H9 (cell line): ENCODE results near the gene TREML4. TPM values are rescaled to one million over a fixed set of nuclear protein-coding genes. Genes with fewer than 3 reads are reported as not detected.

Experiments used
- DNase-seq: peaks from one replicate; pipeline ENCODE4 v3.0.0-alpha.2; 2017
- H2AFZ ChIP-seq: one replicate; pipeline ENCODE4 v1.6.1; 2013; ENCODE audit warnings: mild to moderate bottlenecking, low read length, control low read depth, moderate library complexity
- H2AK5ac ChIP-seq: 2 replicates; pipeline ENCODE4 v1.6.1; 2013; ENCODE audit warnings: low read length, control low read depth, mixed read lengths; ENCODE audit not compliant: insufficient read length
- H2BK120ac ChIP-seq: one replicate; pipeline ENCODE4 v1.6.1; 2013; ENCODE audit warnings: low read depth, mild to moderate bottlenecking, low read length, control low read depth, inconsistent platforms; ENCODE audit not compliant: poor library complexity, severe bottlenecking
- H2BK12ac ChIP-seq: 2 replicates; pipeline ENCODE4 v1.6.1; 2013; ENCODE audit warnings: low read length, control low read depth, mixed read lengths, low read depth; ENCODE audit not compliant: insufficient read length
- H2BK15ac ChIP-seq: 2 replicates; pipeline ENCODE4 v1.6.1; 2013; ENCODE audit warnings: low read depth, low read length, control low read depth
- H2BK20ac ChIP-seq: one replicate; pipeline ENCODE4 v1.6.1; 2013; ENCODE audit warnings: low read depth, mild to moderate bottlenecking, low read length, control low read depth, inconsistent platforms; ENCODE audit not compliant: poor library complexity, severe bottlenecking
- H2BK5ac ChIP-seq: 2 replicates; pipeline ENCODE4 v1.6.1; 2013; ENCODE audit warnings: low read length, control low read depth, mixed read lengths; ENCODE audit not compliant: insufficient read length
- H3K14ac ChIP-seq: 2 replicates; pipeline ENCODE4 v1.6.1; 2013; ENCODE audit warnings: low read length, control low read depth; ENCODE audit not compliant: insufficient read depth
- H3K18ac ChIP-seq: 2 replicates; pipeline ENCODE4 v1.6.1; 2013; ENCODE audit warnings: low read depth, mild to moderate bottlenecking, mixed read lengths, low read length, control low read depth; ENCODE audit not compliant: insufficient read length
- H3K23ac ChIP-seq: 2 replicates; pipeline ENCODE4 v1.6.1; 2013; ENCODE audit warnings: low read length, control low read depth, mixed read lengths, low read depth; ENCODE audit not compliant: insufficient read length
- H3K23me2 ChIP-seq: 2 replicates; pipeline ENCODE4 v1.6.1; 2013; ENCODE audit warnings: low read depth, mild to moderate bottlenecking, mixed read lengths, low read length, control low read depth; ENCODE audit not compliant: insufficient read length, poor library complexity, severe bottlenecking
- H3K27ac ChIP-seq: 2 replicates; pipeline ENCODE4 v1.5.1; 2013; ENCODE audit warnings: low read length, control low read depth, mixed read lengths, low read depth; ENCODE audit not compliant: insufficient read length
- H3K27me3 ChIP-seq: 2 replicates; pipeline ENCODE4 v1.6.1; 2013; ENCODE audit warnings: low read length, control low read depth, inconsistent platforms; ENCODE audit not compliant: insufficient read depth
- H3K4ac ChIP-seq: 2 replicates; pipeline ENCODE4 v1.6.1; 2013; ENCODE audit warnings: low read depth, mild to moderate bottlenecking, control low read depth, inconsistent platforms, low read length, moderate library complexity
- H3K4me1 ChIP-seq: 2 replicates; pipeline ENCODE4 v1.6.1; 2013; ENCODE audit warnings: low read length, control low read depth, inconsistent platforms; ENCODE audit not compliant: insufficient read depth
- H3K4me2 ChIP-seq: 2 replicates; pipeline ENCODE4 v1.6.1; 2013; ENCODE audit warnings: low read length, control low read depth, mixed read lengths; ENCODE audit not compliant: insufficient read length, insufficient read depth
- H3K56ac ChIP-seq: 2 replicates; pipeline ENCODE4 v1.6.1; 2013; ENCODE audit warnings: low read depth, mild to moderate bottlenecking, mixed read lengths, low read length, control low read depth; ENCODE audit not compliant: insufficient read length
- H3K79me1 ChIP-seq: 2 replicates; pipeline ENCODE4 v1.6.1; 2013; ENCODE audit warnings: low read depth, mild to moderate bottlenecking, moderate library complexity, low read length, control low read depth, inconsistent platforms; ENCODE audit not compliant: insufficient read depth, poor library complexity, severe bottlenecking
- H3K79me2 ChIP-seq: 2 replicates; pipeline ENCODE4 v1.6.1; 2013; ENCODE audit warnings: low read length, control low read depth, inconsistent platforms; ENCODE audit not compliant: insufficient read depth
- H3K9ac ChIP-seq: 2 replicates; pipeline ENCODE4 v1.6.1; 2013; ENCODE audit warnings: low read length, control low read depth, mixed read lengths; ENCODE audit not compliant: insufficient read length; ENCODE audit errors: extremely low read depth
- H3K9me3 ChIP-seq: one replicate; pipeline ENCODE4 v1.6.1; 2013; ENCODE audit warnings: low read depth, low read length, inconsistent platforms; ENCODE audit not compliant: control insufficient read depth
- H3T11ph ChIP-seq: one replicate; pipeline ENCODE4 v1.6.1; 2013; ENCODE audit warnings: mild to moderate bottlenecking, low read length, control low read depth, inconsistent platforms
- H4K20me1 ChIP-seq: one replicate; pipeline ENCODE4 v1.6.1; 2013; ENCODE audit not compliant: control insufficient read depth, insufficient read length, insufficient read depth
- H4K5ac ChIP-seq: 2 replicates; pipeline ENCODE4 v1.6.1; 2013; ENCODE audit warnings: low read depth, mild to moderate bottlenecking, mixed read lengths, low read length, control low read depth; ENCODE audit not compliant: insufficient read length
- H4K8ac ChIP-seq: replicated peaks from 2 replicates; pipeline ENCODE4 v1.6.1; 2013; ENCODE audit warnings: low read length, control low read depth, mixed read lengths, low read depth; ENCODE audit not compliant: insufficient read length
- H4K91ac ChIP-seq: 2 replicates; pipeline ENCODE4 v1.6.1; 2013; ENCODE audit warnings: low read depth, mild to moderate bottlenecking, moderate library complexity, mixed read lengths, low read length, control low read depth; ENCODE audit not compliant: insufficient read length
- H3K27ac Mint-ChIP-seq, 3 experiments: 2 replicates in 2 of 3; 3 replicates in 1 of 3; pipeline ENCODE4 v1.8.0; 2020 to 2021; ENCODE audit warnings: mixed read lengths in 3 of 3, mild to moderate bottlenecking in 1 of 3, moderate library complexity in 1 of 3
- H3K27me3 Mint-ChIP-seq: 2 replicates; pipeline ENCODE4 v1.8.0; 2021; ENCODE audit warnings: low read depth, mild to moderate bottlenecking, moderate library complexity, mixed read lengths
- H3K36me3 Mint-ChIP-seq, 3 experiments: 2 replicates in 2 of 3; 3 replicates in 1 of 3; pipeline ENCODE4 v1.8.0; 2020 to 2021; ENCODE audit warnings: low read depth in 3 of 3, mixed read lengths in 3 of 3; ENCODE audit not compliant: insufficient read depth in 1 of 3
- H3K4me1 Mint-ChIP-seq, 2 experiments: 2 replicates each; pipeline ENCODE4 v1.8.0; 2020; ENCODE audit warnings: mixed read lengths in 2 of 2
- H3K4me3 Mint-ChIP-seq, 2 experiments: 2 replicates in 1 of 2; 3 replicates in 1 of 2; pipeline ENCODE4 v1.8.0; 2020 to 2021; ENCODE audit warnings: mild to moderate bottlenecking in 2 of 2, mixed read lengths in 2 of 2, moderate library complexity in 1 of 2
- H3K9me3 Mint-ChIP-seq, 2 experiments: 2 replicates in 1 of 2; 3 replicates in 1 of 2; pipeline ENCODE4 v1.8.0; 2020; ENCODE audit warnings: mild to moderate bottlenecking in 2 of 2, mixed read lengths in 2 of 2, moderate library complexity in 1 of 2
- CTCF ChIP-seq: fragments of 200-600 bp; sonication (generic); conservative IDR thresholded peaks from 3 replicates; pipeline ENCODE4 v1.8.0; 2021; ENCODE audit warnings: antibody characterized with exemption, mild to moderate bottlenecking
- WGBS: extraction: QIAGEN DNeasy Blood & Tissue Kit; methylation state at CpG from one replicate; pipeline ENCODE4 v1.1.7; 2013; ENCODE audit warnings: missing lambda C conversion rate, low lambda C conversion rate, mixed read lengths; ENCODE audit not compliant: insufficient read length; ENCODE audit errors: extremely low coverage; 5-methylcytosine and 5-hydroxymethylcytosine counted together
- total RNA-seq: library from RNA; stranded (reverse); gene quantifications from 2 replicates; pipeline ENCODE4 v1.2.1, GENCODE V29; 2021

Gene TREML4
- total RNA-seq, 1 experiment from 2014 or later: not detected

GRCh38 chr6:41179163-41179562, 49.0 kb upstream of the TREML4 start:
- Histone ChIP-seq H2BK5ac (no peak overlapping the region), H3K23ac (no peak overlapping the region), H3K4me2 (no peak overlapping the region), H3K18ac (no peak overlapping the region), H3K14ac (no peak overlapping the region), H2BK15ac (no peak overlapping the region), H2BK12ac (no peak overlapping the region), H2BK120ac (no peak overlapping the region), H4K5ac (no peak overlapping the region), H3K9me3 (no peaks in the 10 kb centered on the region), H3K27me3 (no peaks in the 10 kb centered on the region), H3K9ac (no peak overlapping the region), H3K27ac (no peak overlapping the region), H3K4ac (no peak overlapping the region), H3T11ph (no peak overlapping the region), H3K79me2 (no peaks in the 10 kb centered on the region), H2AK5ac (no peak overlapping the region), H3K4me1 (no peaks in the 10 kb centered on the region), H3K79me1 (no peaks in the 10 kb centered on the region), H3K23me2 (no peaks in the 10 kb centered on the region), H4K8ac (no peak overlapping the region), H3K56ac (no peak overlapping the region), H4K20me1 (no peaks in the 10 kb centered on the region), H2BK20ac (no peak overlapping the region), H2AFZ (no peak overlapping the region), H4K91ac (no peak overlapping the region)
- Mint-ChIP-seq H3K4me3 (no peak overlapping the region), H3K9me3 (no peaks in the 10 kb centered on the region), H3K4me1 (peaks cover 9 to 14% of the 10 kb centered on the region in 2 experiments), H3K27ac (no peak overlapping the region), H3K36me3 (no peaks in the 10 kb centered on the region; a peak in 1 of 7 replicates), H3K27me3 (peaks cover 8% of the 10 kb centered on the region)
- TF ChIP-seq CTCF: no peak
- no peak for DNase-seq
- no CpG with 5 or more reads among the region's 4 CpGs for WGBS
